Lung microvascular endothelial cell (primary cell): ENCODE results near the gene CSTPP1. TPM values are rescaled to one million over a fixed set of nuclear protein-coding genes. Genes with fewer than 3 reads are reported as not detected.
A peak's percentile ranks its signal among the peaks of the same experiment; 100 is the strongest.
"Not testable (repeated sequence)": the region's sequence is repeated elsewhere in the genome, so short reads cannot be mapped to it uniquely, and the experiment has no call there.

ENCODE experiments used
- DNase-seq, 2 donors: peaks; one replicate each; pipeline versions ENCODE4 v3.0.0 to v3.0.0-alpha.2; 2010; ENCODE audit warnings: low read depth in 2 of 2
- total RNA-seq: library from RNA; depleted of rRNA; stranded (reverse); fragments of >200 nt; gene quantifications from 2 replicates; pipeline ENCODE4 v1.2.1, GENCODE V29; 2014

CSTPP1 gene
- total RNA-seq, 1 donor from 2014 or later = 9.1 TPM

- peak; percentile 16 to 24 for DNase-seq
Measured at GRCh38 chr11:46952553-46952952, 16.0 kb downstream of the CSTPP1 start.

DNA sequence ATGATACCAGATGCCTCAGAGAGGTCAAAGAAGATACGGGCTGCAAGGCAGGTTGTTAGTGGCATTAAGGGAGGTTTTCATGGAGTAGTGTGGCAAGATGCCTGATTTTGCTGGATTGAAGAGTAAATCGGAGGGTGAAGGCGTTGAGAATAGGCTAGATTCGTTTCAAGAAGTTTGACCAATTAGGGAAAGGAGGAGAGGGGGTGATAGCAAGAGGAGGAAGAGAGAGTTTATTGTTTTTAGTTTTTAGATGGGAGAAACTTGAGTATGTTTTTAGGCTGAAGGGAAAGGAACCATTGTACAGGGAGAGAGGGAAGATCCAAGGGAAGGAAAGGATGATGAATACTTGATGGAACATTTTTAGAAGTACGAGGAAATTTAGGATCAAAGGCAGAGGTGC is 16.5 kb downstream of the CSTPP1 start:
- DNase-seq = no peak

DNA sequence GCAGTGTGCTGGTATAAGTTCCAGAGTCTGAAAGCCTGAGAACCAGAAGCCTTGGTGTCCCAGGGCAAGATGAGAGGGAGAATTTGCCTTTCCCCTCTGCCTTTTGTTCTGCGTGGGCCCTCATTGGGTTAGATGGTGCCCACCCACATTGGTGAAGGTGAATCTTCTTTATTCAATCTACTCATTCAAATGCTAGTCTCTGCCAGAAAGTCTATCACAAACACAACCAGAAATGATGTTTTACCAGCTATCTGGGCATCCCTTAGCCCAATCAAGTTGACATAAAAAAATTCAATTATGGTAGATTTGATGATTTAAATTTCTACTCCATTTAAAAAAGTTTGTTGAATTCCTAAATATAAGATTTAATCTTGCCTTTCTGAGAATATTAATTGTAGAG is 22.2 kb downstream of the CSTPP1 start:
- no peak for DNase-seq

- no peak for DNase-seq
Measured at GRCh38 chr11:46961041-46961440, 24.5 kb downstream of the CSTPP1 start.

DNA sequence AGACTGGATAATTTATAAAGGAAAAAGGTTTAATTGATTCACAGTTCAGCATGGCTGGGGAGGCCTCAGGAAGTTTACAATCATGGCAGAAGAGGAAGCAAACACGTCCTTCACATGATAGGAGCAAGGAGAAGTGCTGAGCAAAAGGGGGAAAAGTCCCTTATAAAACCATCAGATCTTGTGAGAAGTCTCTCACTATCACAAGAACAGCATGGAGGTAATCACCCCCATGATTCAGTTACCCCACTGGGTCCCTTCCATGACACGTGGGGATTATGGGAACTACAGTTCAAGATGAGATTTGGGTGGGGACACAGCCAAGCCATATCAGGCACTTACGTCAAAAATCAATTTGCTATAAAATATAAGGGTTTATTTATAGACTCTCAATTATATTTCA is 25.3 kb downstream of the CSTPP1 start:
- DNase-seq = not testable (repeated sequence)

DNA sequence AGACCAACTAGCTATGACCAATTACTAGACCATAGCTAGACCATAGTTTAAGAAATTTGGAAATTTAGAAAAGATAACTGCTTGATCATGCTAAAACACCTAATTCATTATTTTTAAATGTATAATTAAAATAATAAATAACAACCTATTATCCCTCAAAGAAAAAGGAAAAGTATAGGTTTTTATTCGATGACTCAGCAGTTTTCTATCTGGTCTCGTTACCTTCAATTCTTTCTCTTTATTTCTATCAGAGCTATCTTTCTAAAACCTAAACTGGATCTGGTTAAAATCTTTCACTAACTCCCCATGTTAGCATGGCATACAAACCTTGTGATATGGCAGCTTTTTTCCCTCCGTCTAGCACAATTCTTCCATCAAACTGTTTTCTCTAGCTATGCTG is 27.3 kb downstream of the CSTPP1 start:
- DNase-seq = no peak

DNA sequence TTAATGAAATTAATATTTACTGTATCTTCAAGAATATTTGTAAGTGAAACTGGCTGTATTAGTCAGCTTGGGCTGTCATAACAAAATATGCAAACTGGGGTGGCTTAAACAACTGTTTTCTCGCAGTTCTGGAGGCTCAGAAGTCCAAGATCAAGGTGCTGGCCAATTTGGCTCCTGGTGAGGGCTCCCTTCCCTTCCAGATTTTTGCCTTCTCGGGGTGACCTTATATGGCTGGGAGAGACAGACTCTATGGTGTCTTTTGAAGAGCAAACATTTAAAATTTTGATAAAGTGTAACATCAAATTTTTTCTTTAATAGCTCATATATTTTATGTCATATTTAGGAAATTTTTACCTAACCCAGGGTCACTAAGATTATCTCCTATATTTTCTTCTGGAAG is 30.2 kb downstream of the CSTPP1 start:
- no peak for DNase-seq

DNA sequence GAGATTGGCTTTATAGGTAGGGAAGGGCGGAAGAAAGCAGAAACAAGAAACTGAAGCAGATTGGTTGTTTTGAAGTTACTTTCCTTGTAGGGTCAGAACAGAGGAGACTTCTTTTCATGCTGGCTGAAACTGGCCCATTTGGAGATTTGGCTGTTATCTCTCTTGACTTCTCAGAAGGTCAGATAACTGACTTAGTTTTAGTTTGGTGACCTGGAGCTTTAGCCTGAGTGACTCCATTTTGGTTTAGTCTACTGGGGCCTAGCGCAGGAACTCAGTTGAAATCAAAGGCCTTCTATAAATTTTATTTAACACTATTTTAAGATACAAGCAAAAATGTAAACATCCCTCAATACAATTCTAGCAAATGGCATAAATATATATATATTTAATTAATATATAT is 31.4 kb downstream of the CSTPP1 start:
- DNase-seq = no peak

- DNase-seq = no peak
Measured at GRCh38 chr11:46969379-46969778, 32.8 kb downstream of the CSTPP1 start.

GRCh38 chr11:46970913-46971625 is 34.5 kb downstream of the CSTPP1 start:
- DNase-seq = no peak

GRCh38 chr11:46972343-46972742 is 35.8 kb downstream of the CSTPP1 start:
- no peak for DNase-seq

DNA sequence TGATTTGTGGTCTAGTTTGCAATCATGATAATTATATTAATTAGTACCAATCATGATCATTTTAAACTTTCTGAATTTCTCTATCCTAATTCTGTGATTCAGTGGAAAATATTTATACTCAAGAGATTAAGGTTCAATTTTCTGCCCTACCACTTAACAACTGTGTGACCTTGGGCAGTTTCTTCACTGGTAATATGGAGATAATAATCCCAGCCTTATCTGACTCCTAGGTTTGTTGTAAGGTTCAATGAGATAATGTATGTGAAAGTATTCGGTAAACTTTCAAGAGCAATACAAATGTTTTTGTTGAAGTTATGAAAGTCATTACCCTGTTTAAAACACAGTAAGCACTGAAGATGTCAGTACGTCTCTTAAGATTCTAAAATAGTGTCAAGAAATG is 36.3 kb downstream of the CSTPP1 start:
- no peak for DNase-seq

- DNase-seq = no peak
Measured at GRCh38 chr11:46976182-46976854, 39.8 kb downstream of the CSTPP1 start.

- DNase-seq = peak in 1 of 2 donors; percentile 11
Measured at GRCh38 chr11:46977038-46977813, 40.7 kb downstream of the CSTPP1 start.

DNA sequence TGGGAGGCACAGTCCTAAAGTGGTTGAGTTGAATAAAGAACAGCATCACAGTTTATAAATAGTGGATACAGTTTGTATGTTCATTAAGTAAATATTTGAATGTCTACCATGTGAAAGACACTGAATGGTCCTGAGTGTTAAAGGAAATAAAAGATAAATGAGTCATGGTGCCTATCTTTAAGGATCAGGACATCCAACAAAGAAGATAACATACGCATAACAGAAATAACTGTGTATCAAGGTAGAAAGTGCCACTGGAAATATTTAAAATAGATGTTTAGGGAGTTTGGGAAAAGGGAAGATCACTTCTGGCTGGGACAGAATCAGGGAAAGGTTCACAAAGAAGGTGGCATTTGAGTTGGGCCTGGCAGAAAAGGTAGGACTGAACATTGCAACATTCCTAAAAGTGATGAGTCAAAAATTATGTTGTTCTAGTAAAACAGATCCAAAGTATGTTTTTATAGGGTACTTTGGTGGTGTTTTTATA is 41.5 kb downstream of the CSTPP1 start:
- peak in 1 of 2 donors; percentile 13 for DNase-seq

GRCh38 chr11:46979358-46979757 is 42.8 kb downstream of the CSTPP1 start:
- no peak for DNase-seq

DNA sequence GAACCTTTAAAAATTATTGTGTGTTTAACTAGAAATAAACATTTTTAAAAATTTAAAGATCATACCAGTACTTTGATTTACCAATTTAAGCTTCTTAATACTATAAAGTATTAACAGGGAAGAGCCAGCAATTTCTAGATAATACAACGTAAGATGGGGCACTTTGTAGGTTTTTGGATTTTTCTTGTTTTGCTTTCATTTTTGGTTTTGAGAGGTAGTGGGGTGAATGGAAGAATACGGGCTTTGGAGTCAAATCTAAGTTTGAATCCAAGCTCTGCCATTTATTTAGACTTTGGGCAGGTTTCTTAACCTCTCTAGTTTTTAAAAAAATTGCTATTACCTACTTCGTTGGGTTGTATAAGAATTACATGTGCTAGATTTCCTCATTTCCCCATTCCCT is 44.9 kb downstream of the CSTPP1 start:
- no peak for DNase-seq

- no peak for DNase-seq
Measured at GRCh38 chr11:46982797-46983452, 46.4 kb downstream of the CSTPP1 start.

GRCh38 chr11:46983598-46983997 is 47.0 kb downstream of the CSTPP1 start:
- DNase-seq = no peak

- DNase-seq = no peak
Measured at GRCh38 chr11:46984548-46984947, 48.0 kb downstream of the CSTPP1 start.

- no peak for DNase-seq
Measured at GRCh38 chr11:46984987-46985386, 48.4 kb downstream of the CSTPP1 start.

DNA sequence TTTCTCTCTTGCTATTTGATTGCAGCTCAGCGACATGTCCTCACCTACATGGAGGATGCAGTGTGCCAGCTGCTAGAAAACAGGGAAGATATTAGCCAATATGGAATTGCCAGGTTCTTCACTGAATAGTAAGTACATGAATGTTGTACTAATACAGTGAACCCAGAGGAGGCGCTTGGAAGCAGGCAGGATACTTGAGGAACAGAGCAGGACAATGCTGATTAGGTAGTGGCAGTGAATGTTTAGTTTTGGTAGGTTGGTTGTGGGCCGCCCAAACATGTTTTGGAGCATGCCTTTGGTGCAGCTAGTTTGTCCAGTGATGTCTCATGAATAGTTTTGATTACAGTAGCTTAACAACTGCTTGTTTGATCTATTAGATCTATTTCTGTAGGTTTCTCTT is 50.6 kb downstream of the CSTPP1 start:
- DNase-seq = no peak
